B cell (primary cell): ENCODE data around the gene RHOBTB1.
"Not testable (repeated sequence)": the region's sequence is repeated elsewhere in the genome, so short reads cannot be mapped to it uniquely, and the experiment has no call there.

Source experiments
- CTCF ChIP-seq: fragments of 200-600 bp; IDR thresholded peaks from one replicate; pipeline ENCODE4 v1.8.0; 2022; ENCODE audit warnings: antibody characterized with exemption, mild to moderate bottlenecking
- EZH2 ChIP-seq: IDR thresholded peaks from 2 replicates; pipeline ENCODE4 v1.6.1; 2012; ENCODE audit warnings: borderline replicate concordance, low read depth, mild to moderate bottlenecking, moderate library complexity, low read length; ENCODE audit not compliant: insufficient read depth, poor library complexity, severe bottlenecking

GRCh38 chr10:60841227-60841626 lies 102.8 kb downstream of the RHOBTB1 start:
- not testable (repeated sequence) for TF ChIP-seq CTCF, EZH2
